Karpas-422 (cell line): ENCODE results near the gene SCN4A. TPM values are rescaled to one million over a fixed set of nuclear protein-coding genes. Genes with fewer than 3 reads are reported as not detected.
A peak's percentile ranks its signal among the peaks of the same experiment; 100 is the strongest.

Experiments used
- DNase-seq: peaks from one replicate; pipeline ENCODE4 v3.0.0-alpha.2; 2015
- H2AFZ ChIP-seq: fragments of 200-600 bp; sonication (generic); 2 replicates; pipeline ENCODE4 v1.6.1; 2014; ENCODE audit warnings: antibody characterized with exemption, low read length, mixed read lengths
- H3K27ac ChIP-seq: fragments of 200-600 bp; sonication (generic); 2 replicates; pipeline ENCODE4 v1.5.1; 2014; ENCODE audit warnings: mild to moderate bottlenecking, low read length, moderate library complexity
- H3K27me3 ChIP-seq: fragments of 200-600 bp; sonication (generic); 2 replicates; pipeline ENCODE4 v1.6.1; 2014; ENCODE audit warnings: low read length, mixed read lengths
- H3K36me3 ChIP-seq: fragments of 200-600 bp; sonication (generic); 2 replicates; pipeline ENCODE4 v1.6.1; 2014; ENCODE audit warnings: low read length, mixed read lengths; ENCODE audit not compliant: insufficient read depth
- H3K4me1 ChIP-seq: fragments of 200-600 bp; sonication (generic); 2 replicates; pipeline ENCODE4 v1.6.1; 2014; ENCODE audit warnings: mild to moderate bottlenecking, low read length, mixed read lengths
- H3K4me2 ChIP-seq: fragments of 200-600 bp; sonication (generic); 2 replicates; pipeline ENCODE4 v1.6.1; 2014; ENCODE audit warnings: low read length, low read depth, mild to moderate bottlenecking; ENCODE audit not compliant: poor library complexity, severe bottlenecking
- H3K4me3 ChIP-seq: fragments of 200-600 bp; sonication (generic); 2 replicates; pipeline ENCODE4 v1.5.1; 2014; ENCODE audit warnings: mild to moderate bottlenecking, antibody characterized with exemption, low read length, mixed read lengths
- H3K79me2 ChIP-seq: fragments of 200-600 bp; sonication (generic); 2 replicates; pipeline ENCODE4 v1.6.1; 2014; ENCODE audit warnings: mild to moderate bottlenecking, low read length, mixed read lengths
- H3K9ac ChIP-seq: fragments of 200-600 bp; sonication (generic); 2 replicates; pipeline ENCODE4 v1.6.0; 2014; ENCODE audit warnings: low read length
- H3K9me2 ChIP-seq: fragments of 200-600 bp; sonication (generic), shearing (Covaris generic); replicated peaks from 2 replicates; pipeline ENCODE4 v1.6.0; 2014; ENCODE audit warnings: mild to moderate bottlenecking, low read length, moderate library complexity; ENCODE audit not compliant: insufficient read depth
- H3K9me3 ChIP-seq: fragments of 300-700, 200-600 bp; sonication (generic); 2 replicates; pipeline ENCODE4 v1.6.1; 2014; ENCODE audit warnings: low read length, mixed read lengths
- H4K20me1 ChIP-seq: fragments of 200-600 bp; sonication (generic); 2 replicates; pipeline ENCODE4 v1.6.1; 2014; ENCODE audit warnings: mild to moderate bottlenecking, antibody characterized with exemption, low read length, low read depth; ENCODE audit not compliant: insufficient read depth
- total RNA-seq: library from RNA; depleted of rRNA; stranded (reverse); fragments of >200 nt; shearing (Covaris generic); gene quantifications from 2 replicates; pipeline ENCODE4 v1.2.3, GENCODE V29; 2014; ENCODE audit warnings: low replicate concordance

The SCN4A gene
- total RNA-seq, 1 experiment from 2014 or later = 0.07 TPM

- Histone ChIP-seq H3K4me1 (peaks cover 3% of the 10 kb centered on the region; the same call in 1 of the 2 replicates), H3K9me3 (no peaks in the 10 kb centered on the region), H2AFZ (no peak overlapping the region), H3K4me3 (no peak overlapping the region), H4K20me1 (0 out of 2 replicates have a peak, but pooled peaks cover 3% of the 10 kb centered on the region), H3K27me3 (no peaks in the 10 kb centered on the region), H3K9me2 (no peaks in the 10 kb centered on the region), H3K27ac (no peak overlapping the region), H3K36me3 (no peaks in the 10 kb centered on the region), H3K4me2 (no peak overlapping the region), H3K9ac (no peak overlapping the region), H3K79me2 (no peaks in the 10 kb centered on the region)
- no peak for DNase-seq
Observed at GRCh38 chr17:63989622-63990345, 17.1 kb upstream of the SCN4A start.

DNA sequence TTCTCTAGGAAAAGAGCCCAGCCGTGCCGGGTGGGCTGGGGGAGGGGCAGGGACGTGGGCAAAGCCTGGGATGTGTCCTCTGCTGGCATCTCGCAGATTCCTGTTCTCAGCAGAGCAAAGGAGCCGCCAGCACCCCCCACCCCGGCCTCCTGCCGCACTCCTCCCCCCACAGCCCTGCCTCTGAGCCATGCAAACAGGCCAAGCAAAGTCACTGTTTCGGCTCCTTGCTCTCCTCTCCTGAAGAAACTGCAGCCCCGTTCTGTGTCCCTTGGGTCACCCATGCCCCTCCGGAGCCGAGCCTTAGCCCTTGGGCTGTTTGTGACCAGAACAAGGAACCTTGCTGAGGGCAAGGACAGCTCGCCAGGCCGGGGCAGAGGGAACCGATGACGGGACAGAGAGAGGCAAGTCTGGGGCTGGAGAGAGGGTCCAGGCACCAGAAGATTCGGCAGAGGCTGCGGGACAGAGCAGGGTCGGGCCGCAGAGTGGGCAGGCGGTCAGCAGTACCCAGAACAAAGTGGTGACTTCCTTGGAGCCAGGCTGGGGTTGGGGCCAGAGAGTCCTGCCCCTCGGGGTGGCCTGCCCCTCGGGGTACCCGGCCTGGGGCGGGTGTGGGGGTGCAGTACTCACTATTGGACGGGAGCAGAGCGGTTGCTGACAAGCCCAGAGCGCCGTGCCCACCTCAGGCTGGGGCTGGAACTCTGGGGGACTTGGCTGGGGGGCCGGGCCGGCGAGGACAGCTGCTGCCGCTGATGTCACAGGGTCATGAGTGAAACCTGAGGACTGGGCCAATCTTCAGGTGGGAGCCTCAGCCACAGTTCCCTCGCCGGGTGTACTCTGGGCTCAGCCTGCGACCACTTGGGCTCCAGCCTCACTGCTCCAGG lies 16.3 kb upstream of the SCN4A start:
- Histone ChIP-seq H2AFZ (no peak overlapping the region), H4K20me1 (0 out of 2 replicates have a peak, but pooled peaks cover 3% of the 10 kb centered on the region), H3K4me2 (no peak overlapping the region), H3K27me3 (no peaks in the 10 kb centered on the region), H3K4me3 (no peak overlapping the region), H3K27ac (no peak overlapping the region), H3K9me2 (no peaks in the 10 kb centered on the region), H3K79me2 (no peaks in the 10 kb centered on the region), H3K4me1 (peaks cover 3% of the 10 kb centered on the region; the same call in 1 of the 2 replicates), H3K9me3 (no peaks in the 10 kb centered on the region), H3K36me3 (no peaks in the 10 kb centered on the region), H3K9ac (no peak overlapping the region)
- no peak for DNase-seq

DNA sequence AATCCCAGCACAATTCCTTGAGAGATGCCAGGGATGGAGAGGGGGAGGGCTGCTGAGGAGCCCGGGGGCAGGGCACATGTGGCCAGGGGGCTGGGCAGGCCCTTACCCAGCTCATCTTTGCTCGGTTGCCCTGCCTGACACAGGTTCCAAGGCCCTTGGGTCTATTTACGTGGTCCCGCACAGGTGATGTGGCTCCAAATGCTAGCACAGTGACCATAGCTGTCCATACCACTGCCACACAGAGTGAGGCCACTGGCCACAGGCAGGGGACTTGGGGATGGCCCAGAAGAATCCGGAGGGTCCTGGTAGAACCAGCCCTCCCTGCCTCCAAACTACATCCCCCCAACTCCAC lies 15.4 kb upstream of the SCN4A start:
- no peak overlapping the region for H3K4me3 ChIP-seq
- H3K4me2 ChIP-seq = no peak overlapping the region
- H3K79me2 ChIP-seq = no peaks in the 10 kb centered on the region
- no peaks in the 10 kb centered on the region for H3K27me3 ChIP-seq
- H3K9me2 ChIP-seq = no peaks in the 10 kb centered on the region
- 0 out of 2 replicates have a peak, but pooled peaks cover 3% of the 10 kb centered on the region for H4K20me1 ChIP-seq
- no peak overlapping the region for H3K9ac ChIP-seq
- no peaks in the 10 kb centered on the region for H3K36me3 ChIP-seq
- no peak overlapping the region for H3K27ac ChIP-seq
- peaks cover 3% of the 10 kb centered on the region; the same call in 1 of the 2 replicates for H3K4me1 ChIP-seq
- DNase-seq = peak; percentile 26
- no peaks in the 10 kb centered on the region for H3K9me3 ChIP-seq
- H2AFZ ChIP-seq = no peak overlapping the region

DNA sequence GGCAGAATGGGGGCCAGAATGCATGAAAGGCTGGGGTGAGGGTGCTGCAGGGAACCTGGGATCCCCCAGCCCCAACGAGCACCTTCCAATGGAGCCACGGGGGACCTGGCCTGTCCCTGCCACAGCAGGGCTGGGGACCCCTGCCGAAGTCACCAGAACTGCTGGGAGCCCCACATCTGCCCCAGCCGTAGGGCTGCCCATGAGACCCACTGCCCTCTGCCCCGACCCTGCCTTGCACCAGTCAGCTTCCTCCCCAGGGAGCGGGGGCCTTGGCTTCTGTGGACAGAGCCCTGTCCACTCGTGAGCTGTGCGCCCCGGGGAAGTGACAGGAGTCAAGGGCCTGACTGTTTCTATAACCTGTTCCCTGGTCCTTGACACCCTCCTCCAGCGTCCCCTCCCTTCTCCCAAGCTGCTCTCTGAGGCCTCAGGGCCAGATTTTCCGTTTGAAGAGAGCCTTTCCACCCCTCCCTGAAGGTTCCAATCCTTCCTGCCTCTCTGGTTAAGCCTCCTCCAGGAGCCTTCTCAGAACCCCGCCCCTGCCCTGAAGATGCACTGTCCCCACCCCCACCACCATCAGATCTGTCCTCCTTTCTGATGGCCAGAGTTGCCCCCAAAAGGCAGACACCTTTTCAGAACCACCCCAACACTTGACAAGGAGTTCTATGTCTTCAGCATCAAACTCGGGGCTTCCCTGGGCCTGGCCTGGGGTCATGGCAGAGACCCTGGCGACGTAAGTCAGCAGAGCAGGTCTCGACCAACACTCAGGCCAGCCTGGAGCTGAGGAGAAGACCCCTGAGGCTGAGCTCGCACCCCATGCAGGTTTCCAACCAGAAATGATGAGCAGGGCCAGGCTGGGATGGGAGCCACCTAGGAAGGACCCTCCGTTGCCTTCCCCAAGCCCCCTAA lies 14.8 kb upstream of the SCN4A start:
- H3K27me3 ChIP-seq = no peaks in the 10 kb centered on the region
- no peak overlapping the region for H3K4me3 ChIP-seq
- H3K4me1 ChIP-seq = peaks cover 3% of the 10 kb centered on the region; the same call in 1 of the 2 replicates
- H3K4me2 ChIP-seq = no peak overlapping the region
- no peaks in the 10 kb centered on the region for H3K79me2 ChIP-seq
- H3K9me2 ChIP-seq = no peaks in the 10 kb centered on the region
- no peaks in the 10 kb centered on the region for H3K9me3 ChIP-seq
- DNase-seq = peak; percentile 37
- no peak overlapping the region for H2AFZ ChIP-seq
- 0 out of 2 replicates have a peak, but pooled peaks cover 3% of the 10 kb centered on the region for H4K20me1 ChIP-seq
- H3K9ac ChIP-seq = no peak overlapping the region
- no peak overlapping the region for H3K27ac ChIP-seq
- H3K36me3 ChIP-seq = no peaks in the 10 kb centered on the region

- peaks cover 3% of the 10 kb centered on the region; the same call in 1 of the 2 replicates for H3K4me1 ChIP-seq
- no peak overlapping the region for H2AFZ ChIP-seq
Observed at GRCh38 chr17:63986821-63987220, 14.1 kb upstream of the SCN4A start.

GRCh38 chr17:63985387-63986140 lies 12.8 kb upstream of the SCN4A start:
- Histone ChIP-seq H2AFZ (no peak overlapping the region), H3K27ac (no peak overlapping the region), H3K27me3 (no peaks in the 10 kb centered on the region)

More at GRCh38 chr17:63986821-63987220, 14.1 kb upstream of the SCN4A start:
- Histone ChIP-seq H3K9ac (no peak overlapping the region), H3K4me2 (no peak overlapping the region), H3K4me3 (no peak overlapping the region), H3K9me2 (no peaks in the 10 kb centered on the region), H4K20me1 (0 out of 2 replicates have a peak, but pooled peaks cover 3% of the 10 kb centered on the region), H3K36me3 (no peaks in the 10 kb centered on the region), H3K9me3 (no peaks in the 10 kb centered on the region), H3K27ac (no peak overlapping the region), H3K27me3 (no peaks in the 10 kb centered on the region), H3K79me2 (no peaks in the 10 kb centered on the region)
- DNase-seq = peak; percentile 39

GRCh38 chr17:63984651-63985386 lies 12.1 kb upstream of the SCN4A start:
- DNase-seq = peak; percentile 58
- H3K9ac ChIP-seq = no peak overlapping the region
- no peaks in the 10 kb centered on the region for H3K4me1 ChIP-seq
- no peaks in the 10 kb centered on the region for H3K36me3 ChIP-seq
- no peaks in the 10 kb centered on the region for H3K79me2 ChIP-seq
- no peaks in the 10 kb centered on the region for H3K9me3 ChIP-seq
- no peak overlapping the region for H3K4me2 ChIP-seq
- H3K27me3 ChIP-seq = no peaks in the 10 kb centered on the region
- H3K9me2 ChIP-seq = no peaks in the 10 kb centered on the region
- no peaks in the 10 kb centered on the region for H4K20me1 ChIP-seq
- no peak overlapping the region for H3K27ac ChIP-seq
- H2AFZ ChIP-seq = no peak overlapping the region
- H3K4me3 ChIP-seq = no peak overlapping the region

More at GRCh38 chr17:63985387-63986140, 12.8 kb upstream of the SCN4A start:
- peaks cover 1% of the 10 kb centered on the region; the same call in 1 of the 2 replicates for H3K4me1 ChIP-seq
- H3K9me2 ChIP-seq = no peaks in the 10 kb centered on the region
- H3K4me2 ChIP-seq = no peak overlapping the region
- no peaks in the 10 kb centered on the region for H3K9me3 ChIP-seq
- no peak overlapping the region for H3K9ac ChIP-seq
- no peak for DNase-seq
- H4K20me1 ChIP-seq = 0 out of 2 replicates have a peak, but pooled peaks cover under 1% of the 10 kb centered on the region
- no peaks in the 10 kb centered on the region for H3K79me2 ChIP-seq
- no peak overlapping the region for H3K4me3 ChIP-seq
- no peaks in the 10 kb centered on the region for H3K36me3 ChIP-seq
